HG03025 (cell line): ENCODE data around the gene CIRBP.
"Not testable (repeated sequence)": the region's sequence is repeated elsewhere in the genome, so short reads cannot be mapped to it uniquely, and the experiment has no call there.

Source experiments
- ATAC-seq: cut with Tn5 transposase; IDR thresholded peaks from one replicate; pipeline ENCODE4 v1.9.1; 2021; ENCODE audit warnings: mild to moderate bottlenecking, moderate library complexity; ENCODE audit not compliant: unreplicated experiment, low FRiP score

The CIRBP gene

DNA sequence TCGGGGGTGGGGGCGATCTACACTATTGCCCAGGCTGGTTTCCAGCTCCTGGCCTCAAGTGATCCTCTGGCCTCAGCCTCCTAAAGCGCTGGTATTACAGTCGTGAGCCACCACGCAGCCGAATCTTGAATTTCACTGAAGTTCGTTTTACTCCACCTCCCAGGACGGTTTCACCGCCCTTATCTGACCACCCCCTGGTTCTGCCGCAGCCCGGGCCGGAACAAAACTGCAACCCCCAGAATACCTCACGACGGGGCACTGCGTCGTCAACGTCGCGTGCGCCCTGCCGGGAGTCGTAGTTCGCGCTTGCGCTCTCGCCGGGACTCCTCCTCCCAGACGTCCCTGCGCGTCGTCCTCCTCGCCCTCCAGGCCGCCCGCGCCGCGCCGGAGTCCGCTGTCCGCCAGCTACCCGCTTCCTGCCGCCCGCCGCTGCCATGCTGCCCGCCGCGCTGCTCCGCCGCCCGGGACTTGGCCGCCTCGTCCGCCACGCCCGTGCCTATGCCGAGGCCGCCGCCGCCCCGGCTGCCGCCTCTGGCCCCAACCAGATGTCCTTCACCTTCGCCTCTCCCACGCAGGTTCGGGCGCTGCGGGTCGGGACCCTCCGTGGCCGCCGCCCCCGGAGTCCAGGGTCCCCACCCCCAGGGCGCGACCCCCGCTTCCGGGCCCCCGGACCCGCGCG, 27.6 kb upstream of the CIRBP start, which contains the start of gene ATP5F1D:
Gene ATP5F1D, plus strand, starts transcription at position 335 of the 679 bp plus-strand sequence. Its CDS starts 100 bp downstream, at position 435.
- no peak for ATAC-seq

DNA sequence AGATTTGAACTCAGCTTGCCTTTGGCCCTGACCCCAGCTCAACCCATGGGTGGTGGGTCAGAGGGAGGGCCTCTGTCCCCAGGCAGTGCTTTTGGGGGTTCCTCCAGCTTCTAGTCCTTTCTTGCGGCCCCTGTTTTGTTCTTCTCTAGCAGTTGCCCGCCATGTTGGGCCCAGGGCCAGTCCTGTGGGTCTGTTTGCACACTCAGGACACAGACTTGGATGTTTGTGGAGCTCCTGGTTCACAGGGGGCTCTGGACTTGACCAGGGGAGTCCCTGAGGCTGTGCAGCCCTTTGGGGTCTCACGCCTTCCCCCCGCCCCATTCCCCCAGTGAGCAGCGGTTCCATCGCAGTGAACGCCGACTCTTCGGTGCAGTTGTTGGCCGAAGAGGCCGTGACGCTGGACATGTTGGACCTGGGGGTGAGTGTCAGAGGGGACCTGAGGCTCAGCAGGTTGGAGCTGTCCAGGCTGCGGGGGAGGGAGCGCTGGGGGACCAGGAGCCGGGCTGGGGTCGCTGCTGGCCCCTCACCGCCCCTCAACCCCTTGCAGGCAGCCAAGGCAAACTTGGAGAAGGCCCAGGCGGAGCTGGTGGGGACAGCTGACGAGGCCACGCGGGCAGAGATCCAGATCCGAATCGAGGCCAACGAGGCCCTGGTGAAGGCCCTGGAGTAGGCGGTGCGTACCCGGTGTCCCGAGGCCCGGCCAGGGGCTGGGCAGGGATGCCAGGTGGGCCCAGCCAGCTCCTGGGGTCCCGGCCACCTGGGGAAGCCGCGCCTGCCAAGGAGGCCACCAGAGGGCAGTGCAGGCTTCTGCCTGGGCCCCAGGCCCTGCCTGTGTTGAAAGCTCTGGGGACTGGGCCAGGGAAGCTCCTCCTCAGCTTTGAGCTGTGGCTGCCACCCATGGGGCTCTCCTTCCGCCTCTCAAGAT, 25.1 kb upstream of the CIRBP start:
- ATAC-seq: no peak

DNA sequence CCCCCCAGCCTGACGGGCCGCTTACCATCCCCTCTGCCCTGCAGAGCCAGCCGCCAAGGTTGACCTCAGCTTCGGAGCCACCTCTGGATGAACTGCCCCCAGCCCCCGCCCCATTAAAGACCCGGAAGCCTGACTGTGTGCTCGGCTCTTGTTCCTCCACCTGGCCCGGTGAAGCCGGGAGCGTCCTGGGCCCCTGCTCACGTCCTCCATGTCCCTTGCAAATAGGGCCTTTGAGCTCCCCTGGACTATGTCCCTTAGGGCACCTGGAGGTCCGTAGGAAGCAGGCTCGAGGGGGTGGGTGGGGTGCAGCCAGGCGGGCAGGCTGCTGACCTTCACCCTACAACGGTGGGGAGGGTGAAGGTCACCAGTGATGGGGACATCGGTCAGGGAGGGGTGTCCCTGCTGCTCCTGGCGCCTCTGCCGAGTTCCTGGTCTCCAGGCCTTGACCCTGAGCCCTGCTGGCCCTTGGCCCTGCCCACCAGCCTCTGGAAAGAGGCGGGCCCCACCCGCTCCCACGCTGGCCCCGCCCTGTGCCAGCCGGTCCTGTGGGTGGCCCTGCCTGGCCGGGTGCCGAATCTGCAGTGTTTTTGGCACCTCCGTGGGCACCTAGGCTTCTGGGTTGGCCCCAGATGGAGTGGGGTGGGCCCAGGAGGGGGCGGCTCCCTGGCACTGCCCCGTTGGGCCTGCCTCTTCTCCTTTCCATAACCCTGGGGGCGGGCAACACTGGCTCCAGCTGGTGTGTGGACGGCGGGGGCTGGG, 24.3 kb upstream of the CIRBP start:
- no peak for ATAC-seq

DNA sequence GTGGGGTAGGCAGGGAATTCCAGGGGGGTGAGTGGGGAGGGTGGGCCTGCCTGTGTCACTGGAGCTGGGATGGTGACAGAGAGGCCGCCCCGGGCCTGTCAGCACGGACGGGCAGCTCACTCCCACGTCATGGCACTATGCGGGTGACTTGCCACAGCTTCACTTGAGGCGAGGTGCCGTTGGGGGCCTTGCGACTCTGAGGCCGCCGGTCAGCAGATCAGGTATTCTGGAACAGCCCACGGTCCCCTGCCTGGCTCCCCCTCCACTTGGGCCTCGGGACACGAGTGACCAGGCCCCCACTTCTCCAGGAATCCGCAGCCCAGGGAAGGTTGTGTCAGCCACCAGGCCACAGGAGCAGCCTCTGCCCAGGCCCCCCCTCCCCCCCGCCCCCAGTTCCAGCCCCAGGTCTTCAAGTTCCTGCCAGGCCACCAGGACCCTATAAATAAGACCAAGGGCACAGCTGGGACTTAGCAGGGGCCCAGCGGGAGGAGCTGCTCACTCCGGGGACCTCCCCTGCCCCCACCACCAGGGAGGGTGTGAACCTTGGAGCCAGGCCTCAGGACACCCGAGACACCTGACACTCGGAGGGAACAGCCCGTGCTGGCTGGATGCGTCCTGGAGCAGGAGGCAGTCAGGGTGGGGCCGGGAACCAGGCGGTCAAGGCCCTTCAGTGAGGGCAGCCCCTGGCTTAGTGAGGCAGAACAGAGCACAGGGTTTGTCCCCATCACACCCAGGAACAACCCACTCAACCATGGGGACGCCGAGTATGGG, 23.5 kb upstream of the CIRBP start:
- ATAC-seq: no peak

DNA sequence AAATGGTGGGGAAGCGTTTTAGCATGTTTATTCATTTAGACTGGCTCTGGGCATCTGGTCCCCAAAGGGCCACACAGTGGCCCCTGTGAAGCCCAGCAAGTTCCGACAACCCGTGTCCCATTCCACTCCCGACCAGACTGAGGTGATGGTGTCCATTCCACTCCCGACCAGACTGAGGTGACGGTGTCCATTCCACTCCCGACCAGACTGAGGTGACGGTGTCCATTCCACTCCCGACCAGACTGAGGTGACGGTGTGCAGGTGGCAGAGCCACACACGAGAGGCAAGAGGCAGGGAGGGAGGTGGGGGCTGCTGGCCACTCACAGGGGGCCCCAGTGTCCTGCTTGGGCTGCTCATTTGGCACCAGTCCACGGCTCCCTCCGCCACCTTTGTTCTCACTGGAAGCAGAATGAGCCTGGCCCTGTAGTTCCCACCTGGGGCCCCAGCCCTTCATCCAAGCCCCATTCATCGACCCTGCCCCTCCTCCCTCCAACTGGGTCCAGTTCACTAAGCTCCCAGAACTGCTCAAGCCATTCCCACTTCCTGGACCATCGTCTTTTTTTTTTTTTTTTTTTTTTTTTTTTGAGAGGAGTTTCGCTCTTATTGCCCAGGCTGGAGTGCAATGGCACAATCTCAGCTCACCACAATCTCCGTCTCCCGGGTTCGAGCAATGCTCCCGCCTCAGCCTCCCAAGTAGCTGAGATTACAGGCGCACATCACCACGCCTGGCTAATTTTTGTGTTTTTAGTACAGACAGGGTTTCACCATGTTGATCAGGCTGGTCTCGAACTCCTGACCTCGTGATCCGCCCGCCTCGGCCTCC, 22.7 kb upstream of the CIRBP start:
- ATAC-seq: not testable (repeated sequence)

DNA sequence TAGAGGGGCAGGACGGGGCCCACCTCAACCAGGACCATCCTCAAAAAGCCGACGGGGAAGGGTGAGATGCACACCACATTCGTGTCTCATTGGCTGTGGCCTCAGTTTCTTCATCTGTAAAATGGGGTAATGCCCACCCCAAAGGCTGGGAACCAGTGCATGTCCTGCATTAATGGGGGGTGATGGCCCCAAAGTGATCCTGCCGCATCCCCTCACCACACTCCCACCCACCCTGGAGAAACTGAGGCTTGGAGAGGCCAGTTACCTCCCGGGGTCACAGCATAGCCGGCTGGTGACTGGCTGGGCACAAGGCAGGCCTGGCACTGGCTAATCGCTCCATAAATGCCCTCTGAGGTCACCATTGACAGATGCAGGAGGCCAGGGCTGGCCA, 21.4 kb upstream of the CIRBP start:
- no peak for ATAC-seq

DNA sequence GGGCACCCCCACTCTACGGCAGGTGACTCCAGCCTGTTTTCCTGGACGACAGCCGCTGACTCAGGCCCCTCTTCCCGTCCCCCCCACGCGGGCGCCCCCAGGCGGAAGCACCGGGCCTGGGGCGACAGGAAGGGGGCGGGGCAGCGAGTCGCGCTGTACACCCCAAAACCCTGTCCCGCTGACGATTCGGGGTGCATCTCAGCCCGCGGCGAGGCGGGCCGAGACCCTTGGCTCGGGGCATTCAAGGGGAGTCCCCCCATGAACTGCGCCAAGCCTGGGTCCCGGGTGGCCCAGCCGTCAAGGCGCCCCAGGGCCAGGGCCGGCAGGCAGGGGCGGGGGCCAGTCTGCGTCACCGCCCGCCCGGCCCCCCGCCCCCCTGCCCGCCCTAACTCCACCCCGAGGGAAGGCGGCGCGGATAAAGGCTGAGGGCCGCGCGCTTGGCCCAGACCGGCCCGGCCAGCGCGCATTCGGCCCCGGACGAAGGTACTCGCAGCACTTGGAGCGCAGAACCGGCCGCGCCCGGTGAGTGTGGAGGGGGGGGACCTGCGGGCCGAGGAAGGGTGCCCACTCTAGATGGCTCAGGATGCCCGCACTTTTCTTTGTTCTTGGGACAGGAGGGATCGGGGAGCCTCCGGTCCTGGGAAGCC, 20.9 kb upstream of the CIRBP start, which contains the start of gene MIDN:
Gene MIDN, plus strand, starts transcription at position 445 of the 647 bp plus-strand sequence. CDS start 1,714 bp downstream, outside the sequence.
- peak; percentile 2 for ATAC-seq

DNA sequence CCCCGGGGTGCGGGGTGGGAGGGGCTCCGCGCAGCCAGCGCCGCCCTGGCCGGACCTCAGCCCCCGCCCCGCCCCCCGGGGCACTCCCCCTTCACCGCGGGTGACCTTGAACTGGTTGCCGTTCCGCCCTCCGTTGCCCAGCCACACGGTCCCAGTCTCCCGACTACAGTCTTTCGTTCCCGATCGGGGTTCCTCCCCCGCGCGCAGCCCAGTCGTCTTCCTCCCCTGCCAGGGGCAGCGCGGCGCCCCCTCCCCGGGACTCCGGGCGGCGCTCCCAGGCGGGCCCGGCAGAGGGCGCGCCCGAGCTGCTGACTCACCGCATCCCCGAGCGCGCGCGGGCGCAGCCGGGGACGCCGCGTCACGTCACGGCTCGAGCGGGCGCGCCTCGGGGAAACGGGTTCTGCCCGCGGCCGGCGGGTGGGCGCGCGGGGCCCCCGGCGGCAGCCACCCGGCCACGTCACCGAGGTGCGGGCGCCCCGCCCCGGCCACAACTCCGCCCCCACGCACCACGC, 20.3 kb upstream of the CIRBP start:
- ATAC-seq: peak; percentile 24

DNA sequence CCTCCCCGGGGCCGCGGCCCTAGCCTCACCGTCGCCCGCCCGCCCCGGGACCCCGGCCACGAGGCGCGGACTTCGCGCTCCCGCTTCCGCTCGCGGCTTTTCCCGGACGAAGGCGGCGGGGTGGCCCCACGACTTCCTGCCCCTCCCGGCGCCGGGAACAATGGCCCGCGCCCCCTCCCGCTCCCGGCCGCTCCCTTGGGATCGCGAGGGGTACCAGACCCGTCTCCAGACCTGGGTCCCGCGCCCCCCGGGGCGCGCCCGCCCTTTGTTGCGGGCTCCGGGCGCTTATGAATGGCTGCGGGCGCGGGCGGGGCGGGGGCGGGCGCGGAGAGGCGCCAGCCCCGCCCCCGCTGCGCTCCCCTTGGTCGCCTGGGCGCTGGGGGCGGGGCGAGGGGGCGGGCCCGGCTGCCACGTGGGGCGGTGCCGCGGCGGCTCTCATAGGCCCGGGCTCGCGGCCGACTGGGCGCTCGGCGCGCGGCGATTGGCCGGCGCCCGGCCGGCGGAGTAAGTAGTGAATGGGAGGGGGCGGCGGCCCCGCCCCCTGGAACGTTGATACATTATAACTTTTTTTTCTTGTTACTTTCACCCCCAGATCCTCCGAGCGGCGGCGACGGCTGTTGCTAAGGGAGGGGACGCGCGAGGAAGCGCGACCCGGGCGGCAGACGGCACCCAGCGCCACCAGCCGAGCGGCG, 19.7 kb upstream of the CIRBP start:
- peak; percentile 38 for ATAC-seq

DNA sequence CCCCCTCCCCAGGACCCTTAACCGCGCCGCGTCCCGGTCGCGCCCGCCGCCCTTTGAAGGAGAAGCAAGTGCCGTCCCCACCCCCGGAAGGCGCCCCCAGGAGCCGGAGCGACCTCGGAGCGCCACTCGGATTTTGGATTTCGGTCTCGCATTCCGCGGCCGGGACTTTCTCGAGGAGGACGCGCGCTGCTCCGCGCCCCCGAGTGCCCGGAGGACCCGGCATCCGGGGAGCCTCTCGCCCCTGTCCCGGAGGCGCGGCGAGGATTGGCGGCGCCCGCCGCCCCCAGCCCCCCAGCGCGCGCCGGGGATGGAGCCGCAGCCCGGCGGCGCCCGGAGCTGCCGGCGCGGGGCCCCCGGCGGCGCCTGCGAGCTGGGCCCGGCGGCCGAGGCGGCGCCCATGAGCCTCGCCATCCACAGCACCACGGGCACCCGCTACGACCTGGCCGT, 19.1 kb upstream of the CIRBP start:
- no peak for ATAC-seq

DNA sequence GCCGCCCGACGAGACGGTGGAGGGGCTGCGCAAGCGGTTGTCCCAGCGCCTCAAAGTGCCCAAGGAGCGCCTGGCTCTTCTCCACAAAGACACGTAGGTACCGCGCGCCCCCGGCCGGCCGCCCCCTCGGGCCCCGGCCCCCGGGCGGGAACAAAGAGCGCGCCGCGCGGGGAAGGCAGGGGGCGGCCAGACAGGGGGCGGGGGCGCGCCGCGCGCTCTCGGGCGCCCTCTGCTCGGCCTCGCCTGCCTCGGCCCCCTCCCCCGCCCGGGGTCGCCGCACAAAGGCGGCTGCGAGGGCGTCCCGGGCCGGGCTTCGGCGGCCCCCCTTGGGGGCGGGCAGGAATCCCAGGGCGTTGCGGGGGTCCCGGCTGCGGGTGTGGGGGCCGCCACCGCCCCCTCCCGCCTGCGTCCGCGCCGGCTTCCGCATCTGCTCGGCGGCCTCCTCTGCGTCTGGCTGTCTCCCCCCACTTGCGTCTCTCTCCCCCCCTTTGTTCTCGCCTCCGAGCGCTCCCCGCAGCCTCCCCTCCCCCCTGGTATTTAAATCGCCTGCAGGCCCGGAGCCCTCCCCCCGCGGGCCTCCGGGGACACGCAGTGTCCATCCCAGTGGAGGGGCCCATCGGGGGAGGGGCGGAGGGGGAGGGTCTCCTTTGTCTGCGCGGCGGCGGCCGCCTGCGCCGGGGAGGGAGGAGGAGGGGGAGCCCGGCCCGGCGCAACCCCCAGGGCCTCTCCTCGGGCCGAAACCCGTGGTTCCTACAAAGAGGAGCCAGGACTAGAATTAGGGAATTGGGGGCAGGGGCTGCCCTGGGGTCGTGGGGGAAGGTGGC, 18.5 kb upstream of the CIRBP start:
- ATAC-seq: no peak

DNA sequence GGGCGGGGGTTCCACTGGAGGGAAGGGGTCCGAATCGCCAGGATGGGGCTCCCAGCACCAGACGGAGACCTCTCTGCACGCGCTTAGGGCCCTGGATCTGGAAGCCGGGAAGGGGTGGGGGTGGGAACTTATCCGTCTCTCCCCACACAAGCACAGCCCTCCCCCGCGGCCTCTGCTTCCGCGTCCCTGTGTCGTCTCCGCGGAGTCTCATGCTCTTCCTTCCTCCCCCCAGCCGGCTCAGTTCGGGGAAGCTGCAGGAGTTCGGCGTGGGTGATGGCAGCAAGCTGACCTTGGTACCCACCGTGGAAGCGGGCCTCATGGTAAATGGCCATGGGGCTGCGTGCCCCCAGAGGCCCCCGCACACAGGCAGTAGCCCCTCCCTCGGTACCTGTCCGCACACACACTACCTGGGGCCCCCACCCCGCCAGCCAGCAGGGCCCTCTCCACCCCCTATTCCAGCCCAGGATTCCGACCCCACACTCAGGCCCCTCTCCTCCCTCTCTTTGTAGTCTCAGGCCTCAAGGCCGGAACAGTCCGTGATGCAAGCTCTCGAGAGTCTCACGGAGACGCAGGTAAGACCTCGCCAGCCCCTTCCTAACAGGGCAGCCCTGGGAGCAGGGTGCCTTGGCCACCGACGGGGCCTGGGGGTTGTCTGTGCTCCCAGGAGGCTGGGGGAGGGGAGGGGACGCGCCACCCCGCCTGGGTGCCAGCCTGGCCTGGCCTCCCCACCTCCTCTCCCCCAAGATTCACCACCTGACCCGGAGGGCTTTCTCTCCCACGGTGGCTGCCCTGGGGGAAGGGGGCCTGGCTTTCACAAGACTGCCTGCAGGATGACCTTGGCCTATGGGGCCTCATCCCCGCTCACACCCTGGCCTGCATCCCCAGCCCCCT, 17.6 kb upstream of the CIRBP start:
- ATAC-seq: no peak

DNA sequence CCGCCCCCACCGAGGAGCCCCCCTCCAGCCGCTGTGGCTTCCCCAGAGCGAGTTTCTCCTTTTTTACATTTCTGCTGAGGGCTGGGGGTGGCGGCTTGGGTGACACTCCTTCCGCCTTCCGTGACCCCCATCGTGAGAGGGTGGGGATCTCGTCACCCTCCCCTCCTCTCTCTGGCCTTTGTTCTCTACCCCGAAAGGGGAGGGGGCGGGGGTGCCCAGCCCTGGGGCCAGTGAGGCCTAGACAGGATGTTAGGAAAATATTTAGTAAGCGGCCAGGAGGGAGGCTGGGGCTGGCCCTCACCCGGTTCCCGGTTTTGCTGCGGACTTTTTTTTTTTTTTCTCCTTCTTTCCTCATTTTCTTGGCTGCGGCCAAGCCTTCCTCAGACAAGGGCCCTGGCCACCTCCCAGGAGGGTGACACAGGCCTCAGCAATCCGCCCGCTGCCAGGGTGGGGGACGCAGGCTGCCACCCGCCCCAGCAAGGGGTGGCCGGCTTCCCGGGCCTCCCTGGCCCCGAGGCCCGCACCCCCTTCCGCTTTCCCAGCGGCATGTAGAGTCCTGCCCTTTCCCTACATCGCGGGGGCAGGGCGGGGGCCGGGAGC, 16.8 kb upstream of the CIRBP start:
- no peak for ATAC-seq

DNA sequence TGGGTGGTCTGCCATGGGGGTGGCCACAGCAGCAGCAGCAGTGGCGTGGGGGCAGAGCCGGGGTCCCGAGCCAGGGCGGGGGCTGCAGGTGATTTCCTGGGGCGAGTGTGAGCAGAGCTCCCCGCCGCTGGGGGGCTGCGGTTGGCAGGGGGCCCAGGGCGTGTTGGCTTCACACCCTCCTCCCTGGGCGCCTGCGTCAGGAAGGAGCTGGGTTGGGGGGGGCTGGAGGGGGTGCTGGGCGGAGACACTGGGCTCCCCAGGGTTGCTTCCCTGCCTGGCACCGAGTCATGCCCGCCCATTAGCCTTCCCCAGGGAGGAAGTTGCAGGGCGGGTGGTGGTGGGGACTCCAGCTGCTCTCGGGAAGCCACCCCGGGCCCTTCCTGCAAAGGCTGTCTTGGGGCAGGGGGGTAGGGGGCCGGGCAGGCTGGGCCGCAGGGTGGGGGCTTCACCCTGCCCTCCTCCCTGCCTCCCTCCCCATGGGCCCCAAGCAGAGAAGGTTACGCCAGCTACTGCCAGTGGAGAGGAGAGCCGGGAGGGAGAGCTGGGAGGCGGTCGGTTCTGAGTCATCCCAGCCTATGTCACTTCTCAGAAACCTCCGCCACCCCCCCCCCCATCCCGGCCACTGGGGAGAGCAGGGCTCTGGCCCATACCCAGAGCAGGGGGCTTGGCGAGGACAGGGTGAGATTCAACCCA, 16.2 kb upstream of the CIRBP start:
- no peak for ATAC-seq

DNA sequence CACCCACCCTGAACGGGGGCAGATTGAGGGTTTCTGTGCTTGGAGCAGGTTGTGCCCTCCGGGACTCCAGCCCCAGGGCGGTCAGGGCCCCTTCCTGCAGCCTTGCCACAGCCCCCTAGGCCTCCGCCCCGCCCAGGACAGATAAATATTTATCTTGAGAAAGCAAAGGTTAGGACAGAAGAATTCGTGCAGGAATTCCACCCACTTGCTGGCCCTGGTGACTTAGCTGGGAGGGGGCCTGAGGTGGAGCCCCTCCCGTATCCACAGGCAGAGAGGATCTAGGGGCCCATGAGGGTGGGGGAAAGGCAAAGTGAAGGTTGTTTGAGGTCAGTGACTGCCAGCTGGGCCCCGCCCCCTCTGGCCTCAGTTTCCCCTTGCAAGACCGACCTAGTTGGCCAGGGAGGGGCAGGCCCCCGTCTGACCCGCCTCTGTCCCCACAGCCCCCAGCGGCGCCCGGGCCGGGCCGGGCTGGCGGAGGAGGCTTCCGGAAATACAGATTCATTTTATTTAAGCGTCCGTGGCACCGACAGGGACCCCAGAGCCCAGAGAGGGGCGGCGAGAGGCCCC, 15.5 kb upstream of the CIRBP start:
- ATAC-seq: no peak
